Fibroblast of skin of right quadriceps (primary cell): ENCODE measurements around the gene GAREM1.
"Not testable (repeated sequence)": the region's sequence is repeated elsewhere in the genome, so short reads cannot be mapped to it uniquely, and the experiment has no call there.

Experiments used
- DNase-seq: peaks from one replicate; pipeline ENCODE4 v3.0.0-alpha.2; 2013

Gene GAREM1

GRCh38 chr18:32366586-32367538 is 103.8 kb downstream of the GAREM1 start:
- DNase-seq, result peak; percentile 69

DNA sequence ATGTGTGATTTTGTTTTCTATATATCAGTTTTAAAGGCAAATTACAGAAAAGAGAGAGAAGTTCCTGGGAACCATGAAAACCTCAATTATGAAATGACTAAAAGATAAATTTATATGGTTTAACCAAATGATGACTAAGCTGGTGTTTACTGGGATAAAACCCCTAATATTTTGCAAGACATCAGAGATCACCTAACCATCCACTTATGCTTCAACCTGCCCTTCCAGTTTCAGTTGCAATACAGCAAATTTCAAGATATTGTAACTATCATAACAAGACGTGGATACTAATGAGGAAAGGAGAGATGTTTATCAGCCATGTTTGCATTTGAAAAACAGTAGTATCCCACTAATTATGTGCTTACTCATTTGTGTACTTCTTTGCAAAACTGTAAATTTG is 108.2 kb downstream of the GAREM1 start:
- no peak for DNase-seq

- no peak for DNase-seq
Measured at GRCh38 chr18:32360682-32361345, 109.9 kb downstream of the GAREM1 start.

GRCh38 chr18:32358529-32358928 is 112.2 kb downstream of the GAREM1 start:
- no peak for DNase-seq

DNA sequence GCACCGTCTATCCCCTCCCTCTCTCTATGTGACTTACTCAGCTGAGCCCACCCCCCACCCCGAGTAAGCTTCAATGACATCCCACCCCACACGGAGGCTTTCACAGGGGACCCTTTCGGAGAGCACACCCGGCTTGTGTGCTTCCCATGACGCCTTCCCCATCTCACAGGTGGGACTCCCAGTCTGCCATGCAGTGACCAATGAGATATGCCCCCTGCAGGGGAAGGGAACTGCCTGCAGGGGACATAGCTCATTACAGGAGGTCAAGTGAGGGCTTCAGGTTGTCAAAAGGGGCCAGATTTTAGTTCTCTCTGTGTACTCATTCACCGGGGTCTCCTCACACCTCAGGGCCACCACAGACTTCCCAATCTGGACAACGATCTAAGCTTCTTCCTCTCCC is 112.6 kb downstream of the GAREM1 start:
- DNase-seq, result no peak

GRCh38 chr18:32355896-32356295 is 114.8 kb downstream of the GAREM1 start:
- DNase-seq, result peak; percentile 65

DNA sequence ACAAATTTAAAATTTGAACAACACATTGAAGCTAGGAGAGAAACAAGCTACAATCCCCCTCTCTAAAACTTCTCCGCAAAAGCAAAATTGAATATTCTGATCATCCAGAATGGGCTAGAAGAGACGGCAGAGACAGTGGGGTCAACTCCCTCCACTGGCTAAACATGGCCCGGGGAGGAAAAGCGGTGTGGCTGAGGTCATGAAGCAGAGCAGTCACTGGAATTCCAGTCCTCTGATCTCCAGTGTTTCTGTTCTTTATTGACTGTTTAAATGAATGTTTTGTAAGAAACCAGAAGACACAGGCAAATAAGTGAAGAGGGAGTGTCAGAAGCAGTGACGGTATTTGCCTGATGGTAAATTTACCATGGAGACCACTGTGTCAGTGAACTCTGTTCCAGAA is 116.2 kb downstream of the GAREM1 start:
- no peak for DNase-seq

- no peak for DNase-seq
Measured at GRCh38 chr18:32353257-32353656, 117.4 kb downstream of the GAREM1 start.

GRCh38 chr18:32351032-32351431 is 119.7 kb downstream of the GAREM1 start:
- DNase-seq, result peak; percentile 70

- peak; percentile 96 for DNase-seq
Measured at GRCh38 chr18:32349728-32350395, 120.8 kb downstream of the GAREM1 start.

DNA sequence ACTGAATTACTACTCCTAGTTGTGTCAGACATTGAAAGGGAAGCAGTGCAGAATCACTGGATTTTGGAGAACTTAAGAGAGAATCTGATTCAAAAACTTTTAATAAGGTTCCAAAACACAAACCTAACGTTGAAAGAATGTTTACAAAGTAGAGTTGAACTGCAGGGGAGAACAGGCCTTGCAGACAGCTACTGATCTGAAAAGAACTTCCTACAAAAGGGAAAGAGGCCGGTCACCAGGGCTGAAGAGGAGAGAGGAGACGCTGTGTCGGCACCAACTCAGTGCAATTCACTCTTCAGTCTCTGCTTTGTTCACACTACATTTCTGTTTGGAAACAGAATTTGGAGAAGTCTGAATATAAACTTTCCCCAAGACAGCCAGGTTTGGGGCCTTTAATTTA is 124.0 kb downstream of the GAREM1 start:
- no peak for DNase-seq

DNA sequence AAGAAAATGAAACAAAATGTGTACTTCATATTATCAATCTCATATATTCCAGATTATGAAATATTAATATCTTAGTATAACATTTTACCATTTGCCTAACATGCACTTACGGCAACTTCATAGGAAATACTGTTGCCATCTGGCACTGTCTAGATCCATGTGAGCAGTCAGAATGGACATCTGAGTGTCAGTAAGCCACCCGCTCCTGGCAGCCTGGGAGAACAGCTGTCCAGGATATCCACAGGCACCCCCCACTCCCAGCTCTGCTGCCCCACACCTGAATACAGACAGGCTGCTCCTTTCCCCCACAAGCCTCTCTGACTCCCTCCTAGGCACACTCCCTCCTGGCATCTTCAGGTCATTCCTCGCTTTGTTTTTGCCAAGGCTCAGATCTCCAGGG is 127.0 kb downstream of the GAREM1 start:
- DNase-seq, result no peak

GRCh38 chr18:32341112-32341511 is 129.6 kb downstream of the GAREM1 start:
- DNase-seq, result not testable (repeated sequence)

GRCh38 chr18:32339045-32339444 is 131.6 kb downstream of the GAREM1 start:
- DNase-seq, result no peak

DNA sequence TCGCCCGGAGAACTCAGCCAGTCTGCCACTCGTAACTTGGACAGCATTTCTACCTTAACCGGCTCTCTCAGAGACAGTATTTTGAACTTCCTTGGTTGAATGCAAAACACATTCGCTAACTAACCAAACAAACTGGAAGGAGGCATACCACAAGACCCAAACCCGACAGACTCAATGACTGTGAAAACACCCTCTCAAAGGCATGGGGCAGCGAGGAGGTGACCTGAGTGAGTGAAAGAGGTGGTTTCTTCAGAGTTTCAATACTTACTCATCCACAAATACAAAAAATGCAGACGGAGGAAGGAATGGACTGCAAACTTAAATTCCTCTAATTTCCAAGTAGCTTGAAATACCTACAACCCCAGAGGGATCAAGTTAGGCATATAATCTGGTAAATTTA is 132.9 kb downstream of the GAREM1 start:
- DNase-seq, result no peak

- no peak for DNase-seq
Measured at GRCh38 chr18:32337347-32337746, 133.3 kb downstream of the GAREM1 start.

- no peak for DNase-seq
Measured at GRCh38 chr18:32335228-32335627, 135.5 kb downstream of the GAREM1 start.

DNA sequence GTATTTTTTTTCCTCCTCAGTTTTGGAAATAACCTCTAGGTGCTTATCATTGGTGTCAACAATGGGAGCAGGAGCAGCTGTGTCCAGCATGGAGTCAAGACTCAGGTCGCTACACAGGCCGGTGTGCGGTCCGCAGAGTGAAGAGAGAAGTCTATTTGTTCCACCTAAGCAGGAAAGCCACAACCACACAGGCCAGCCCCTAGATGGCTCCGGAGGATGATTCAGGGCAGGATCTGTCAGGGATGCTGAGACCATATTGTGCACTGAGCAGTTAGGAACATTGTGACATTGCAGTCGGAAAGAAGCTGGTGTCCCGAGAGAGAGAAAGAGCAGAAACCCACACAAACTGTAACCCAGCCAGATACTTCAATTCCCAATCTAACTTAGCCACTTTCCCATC is 136.9 kb downstream of the GAREM1 start:
- DNase-seq, result no peak

DNA sequence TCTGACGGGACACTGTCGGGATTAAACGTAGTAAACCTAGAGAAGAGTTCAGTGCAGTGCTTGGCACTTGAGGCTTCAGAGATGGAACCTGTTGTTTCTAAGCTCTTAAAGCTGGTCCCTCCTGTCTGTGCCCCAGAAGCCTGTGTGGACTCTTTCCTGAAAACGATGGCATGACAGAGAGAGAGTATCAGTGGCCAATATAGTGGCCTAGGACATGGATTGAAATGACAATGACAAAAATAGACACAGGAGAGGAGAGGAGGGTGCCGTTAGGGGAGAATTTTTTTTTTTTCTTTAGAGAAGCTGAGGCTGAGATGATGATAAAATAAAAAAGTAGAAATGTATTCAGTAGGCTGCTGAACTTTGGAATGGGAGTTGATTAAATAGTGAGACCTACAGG is 138.0 kb downstream of the GAREM1 start:
- no peak for DNase-seq

DNA sequence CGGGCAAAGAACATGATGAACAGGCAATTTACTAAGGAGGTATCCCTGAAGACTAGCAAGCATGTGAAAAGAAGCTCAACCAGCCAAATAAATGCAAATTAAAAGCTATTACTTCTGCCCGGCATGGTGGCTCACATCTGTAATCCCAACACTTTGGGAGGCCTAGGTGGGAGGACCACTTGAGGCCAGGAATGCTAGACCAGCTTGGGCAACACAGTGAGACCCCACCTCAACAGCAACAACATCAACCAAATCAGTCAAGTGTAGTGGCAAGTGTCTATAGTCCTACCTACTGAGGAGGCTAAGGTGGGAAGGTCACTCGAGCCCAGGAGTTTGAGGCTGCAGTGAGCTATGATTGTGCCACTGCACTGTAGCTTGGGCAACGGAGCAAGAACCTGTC is 141.7 kb downstream of the GAREM1 start:
- no peak for DNase-seq

DNA sequence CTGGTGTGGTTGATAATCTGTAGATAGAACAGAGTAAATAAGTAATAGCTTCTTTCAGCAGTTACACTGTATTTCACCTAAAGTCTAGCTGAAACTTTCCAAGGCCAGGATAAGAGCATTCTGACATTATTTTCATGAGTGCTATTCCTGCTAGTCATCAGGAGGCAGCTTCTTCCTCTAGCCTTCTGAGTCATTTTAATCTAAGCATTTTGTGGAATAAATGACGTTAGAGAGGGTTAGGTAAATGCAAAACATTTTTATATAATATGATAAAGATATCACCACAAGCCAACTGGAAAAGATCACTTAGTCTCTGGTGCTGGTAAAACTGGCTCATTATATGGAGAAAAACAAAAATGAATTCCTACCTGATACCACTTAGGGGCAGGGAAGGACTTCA is 142.3 kb downstream of the GAREM1 start:
- DNase-seq, result peak; percentile 61

DNA sequence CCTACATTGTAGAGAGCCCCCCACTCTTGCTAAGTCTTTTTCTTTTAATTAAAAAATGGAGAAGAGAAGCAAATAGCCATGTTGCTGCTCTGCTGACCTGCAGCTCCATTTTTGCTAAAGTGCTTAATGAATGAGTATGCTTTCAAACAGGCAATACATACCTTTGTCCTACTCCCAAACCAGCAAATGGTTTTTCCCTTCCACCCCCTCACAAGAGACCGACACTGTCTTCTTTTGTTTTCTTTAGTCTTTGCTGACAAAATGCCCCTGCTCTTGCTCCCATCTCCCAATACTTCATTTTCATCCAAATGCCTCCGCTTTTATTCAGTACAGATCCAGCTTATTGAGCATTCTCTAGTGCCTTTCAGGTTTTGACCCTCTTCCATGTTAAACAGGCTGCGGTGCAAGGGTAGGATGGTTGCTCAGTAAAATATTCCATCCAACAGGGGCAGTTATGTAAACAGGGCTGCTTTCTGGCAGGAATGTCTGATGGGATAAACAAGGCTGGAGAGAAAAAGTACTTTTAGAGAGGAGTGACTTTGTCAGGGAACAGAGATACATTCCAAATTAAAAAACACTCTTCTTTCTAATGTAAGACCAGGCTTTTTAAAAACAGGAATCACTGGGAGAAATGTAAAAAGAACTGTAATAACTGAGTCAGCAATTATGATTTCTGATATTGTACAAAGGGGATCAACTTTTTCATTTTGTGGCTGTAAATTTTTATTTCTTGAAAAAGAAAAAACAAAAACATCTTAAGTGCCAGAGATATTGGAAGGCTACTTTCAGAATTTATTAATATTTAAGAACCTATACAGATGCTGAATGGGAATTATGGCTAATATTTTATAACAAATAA is 144.0 kb downstream of the GAREM1 start:
- DNase-seq, result no peak

DNA sequence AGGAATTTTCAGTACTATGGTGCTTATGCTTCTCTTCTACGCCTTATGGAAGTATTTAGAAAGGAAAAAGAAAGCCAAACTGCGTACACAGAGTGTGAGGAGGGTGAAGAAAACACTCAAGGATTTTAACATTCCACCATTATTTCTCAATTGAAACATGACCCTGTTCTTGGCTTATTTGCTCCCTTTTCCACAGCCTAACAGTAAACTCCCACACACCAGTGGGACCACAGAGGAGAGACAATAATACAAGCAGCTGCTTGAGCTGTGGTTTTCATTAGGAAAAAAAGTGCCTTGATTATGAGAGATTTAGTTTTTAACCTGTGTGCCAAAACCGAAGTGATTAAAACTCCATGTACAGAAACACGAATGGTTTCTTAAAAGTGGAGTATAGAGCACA is 146.5 kb downstream of the GAREM1 start:
- DNase-seq, result no peak
